OCI-LY1 (cell line): ENCODE measurements around the gene ANO2.

ENCODE experiments used
- H2AFZ ChIP-seq: fragments of 200-600 bp; sonication (generic), shearing (Covaris generic); 2 replicates; pipeline ENCODE4 v1.6.0; 2014; ENCODE audit warnings: antibody characterized with exemption, mild to moderate bottlenecking, low read length
- H3F3A ChIP-seq: fragments of 200-600 bp; sonication (generic), shearing (Covaris generic); 2 replicates; pipeline ENCODE4 v1.6.0; 2014; ENCODE audit warnings: mild to moderate bottlenecking, antibody characterized with exemption, low read length, moderate library complexity; ENCODE audit not compliant: insufficient read depth
- H3K27ac ChIP-seq: fragments of 200-600 bp; sonication (generic); 2 replicates; pipeline ENCODE4 v1.5.1; 2014; ENCODE audit warnings: low read length, mixed run types, mild to moderate bottlenecking, low read depth; ENCODE audit not compliant: poor library complexity, severe bottlenecking
- H3K27me3 ChIP-seq: fragments of 200-600 bp; sonication (generic); 2 replicates; pipeline ENCODE4 v1.6.0; 2014; ENCODE audit warnings: antibody characterized with exemption, mild to moderate bottlenecking, low read length, moderate library complexity; ENCODE audit not compliant: insufficient read depth
- H3K36me3 ChIP-seq: fragments of 200-600 bp; sonication (generic); 2 replicates; pipeline ENCODE4 v1.6.1; 2014; ENCODE audit warnings: mild to moderate bottlenecking, antibody characterized with exemption, low read length, moderate library complexity, mixed read lengths; ENCODE audit not compliant: insufficient read depth
- H3K4me1 ChIP-seq: fragments of 200-600 bp; sonication (generic); 2 replicates; pipeline ENCODE4 v1.5.1; 2014; ENCODE audit warnings: mild to moderate bottlenecking, low read length, moderate library complexity; ENCODE audit not compliant: insufficient read depth, severe bottlenecking
- H3K4me2 ChIP-seq: fragments of 200-600 bp; sonication (generic), shearing (Covaris generic); 2 replicates; pipeline ENCODE4 v1.6.1; 2014; ENCODE audit warnings: low read length
- H3K4me3 ChIP-seq: fragments of 200-600 bp; sonication (generic); 2 replicates; pipeline ENCODE4 v1.5.1; 2014; ENCODE audit warnings: low read length, low read depth, mild to moderate bottlenecking, mixed read lengths; ENCODE audit not compliant: poor library complexity, severe bottlenecking
- H3K79me2 ChIP-seq: fragments of 200-600 bp; shearing (Covaris generic); 2 replicates; pipeline ENCODE4 v1.6.1; 2016; ENCODE audit warnings: mixed run types, low read length, mixed read lengths; ENCODE audit not compliant: insufficient read depth
- H3K9ac ChIP-seq: fragments of 200-600 bp; sonication (generic), shearing (Covaris generic); 2 replicates; pipeline ENCODE4 v1.6.1; 2014; ENCODE audit warnings: mild to moderate bottlenecking, low read length, mixed read lengths
- H3K9me2 ChIP-seq: fragments of 200-600 bp; sonication (generic), shearing (Covaris generic); 2 replicates; pipeline ENCODE4 v1.6.1; 2014; ENCODE audit warnings: low read depth, mild to moderate bottlenecking, low read length, mixed read lengths
- H3K9me3 ChIP-seq: fragments of 200-600 bp; shearing (Covaris generic); 2 replicates; pipeline ENCODE4 v1.6.1; 2014; ENCODE audit warnings: low read length, mixed read lengths
- H4K20me1 ChIP-seq: fragments of 200-600 bp; sonication (generic), shearing (Covaris generic); 2 replicates; pipeline ENCODE4 v1.6.0; 2016; ENCODE audit warnings: mild to moderate bottlenecking, low read length; ENCODE audit not compliant: insufficient read depth
- CTCF ChIP-seq: fragments of 200-600 bp; sonication (generic), shearing (Covaris generic); IDR thresholded peaks from 2 replicates; pipeline ENCODE4 v1.5.1; 2017; ENCODE audit warnings: mild to moderate bottlenecking, antibody characterized with exemption, low read length, moderate library complexity, mixed read lengths
- EZH2 ChIP-seq: fragments of 200-600 bp; sonication (generic), shearing (Covaris generic); IDR thresholded peaks from 2 replicates; pipeline ENCODE4 v1.8.0; 2017; ENCODE audit warnings: borderline replicate concordance, mixed run types, mild to moderate bottlenecking, antibody characterized with exemption, low read length, moderate library complexity, mixed read lengths

ANO2 gene

GRCh38 chr12:5654019-5654418, 291.0 kb downstream of the ANO2 start:
- H3K36me3 ChIP-seq: no peaks in the 10 kb centered on the region
- no peaks in the 10 kb centered on the region for H3K27me3 ChIP-seq
- H3F3A ChIP-seq: no peaks in the 10 kb centered on the region
- no peaks in the 10 kb centered on the region for H3K9me3 ChIP-seq
- TF ChIP-seq EZH2 (no peak), CTCF (no peak)
- H3K9ac ChIP-seq: no peak overlapping the region
- H3K4me3 ChIP-seq: no peak overlapping the region
- no peaks in the 10 kb centered on the region for H3K9me2 ChIP-seq
- no peaks in the 10 kb centered on the region for H4K20me1 ChIP-seq
- H3K4me2 ChIP-seq: no peak overlapping the region
- H3K79me2 ChIP-seq: no peaks in the 10 kb centered on the region
- H3K27ac ChIP-seq: no peak overlapping the region
- H3K4me1 ChIP-seq: no peaks in the 10 kb centered on the region
- H2AFZ ChIP-seq: no peak overlapping the region

- Histone ChIP-seq H4K20me1 (no peaks in the 10 kb centered on the region), H3K79me2 (no peaks in the 10 kb centered on the region), H3F3A (no peaks in the 10 kb centered on the region), H2AFZ (no peak overlapping the region), H3K27me3 (no peaks in the 10 kb centered on the region; the same call in 1 of the 2 replicates), H3K9ac (no peak overlapping the region), H3K9me3 (no peaks in the 10 kb centered on the region), H3K4me2 (no peak overlapping the region), H3K4me1 (no peaks in the 10 kb centered on the region), H3K36me3 (no peaks in the 10 kb centered on the region), H3K9me2 (no peaks in the 10 kb centered on the region), H3K4me3 (no peak overlapping the region), H3K27ac (no peak overlapping the region)
- TF ChIP-seq CTCF (no peak), EZH2 (no peak)
Observed at GRCh38 chr12:5650829-5651461, 294.1 kb downstream of the ANO2 start.

- Histone ChIP-seq H3K27ac (no peak overlapping the region), H3K4me2 (no peak overlapping the region), H3K27me3 (no peaks in the 10 kb centered on the region; the same call in 1 of the 2 replicates), H2AFZ (no peak overlapping the region), H3F3A (no peaks in the 10 kb centered on the region), H3K4me3 (no peak overlapping the region), H3K9me3 (no peaks in the 10 kb centered on the region), H3K9ac (no peak overlapping the region), H3K79me2 (no peaks in the 10 kb centered on the region), H3K9me2 (no peaks in the 10 kb centered on the region), H4K20me1 (no peaks in the 10 kb centered on the region), H3K4me1 (no peaks in the 10 kb centered on the region), H3K36me3 (no peaks in the 10 kb centered on the region)
- TF ChIP-seq EZH2 (no peak), CTCF (no peak)
Observed at GRCh38 chr12:5650281-5650680, 294.8 kb downstream of the ANO2 start.
